Small intestine (tissue), 16 donors: Measurements from ENCODE around the gene RUBCNL. TPM values are rescaled to one million over a fixed set of nuclear protein-coding genes. Genes with fewer than 3 reads are reported as not detected.
"Not testable (repeated sequence)": the region's sequence is repeated elsewhere in the genome, so short reads cannot be mapped to it uniquely, and the experiment has no call there.

Experiments used
- DNase-seq, 2 donors: peaks; one replicate each; pipeline versions ENCODE4 v3.0.0 to v3.0.0-alpha.2; 2013
- FAIRE-seq: peaks from 2 replicates; lab custom pipeline; 2012; peaks lifted over from hg19 to GRCh38; lab: Jason Lieb, UNC
- H3K27ac ChIP-seq, 3 donors: one replicate each; pipeline ENCODE4 v1.5.1; 2013; ENCODE audit warnings: low read length in 2 of 3, mild to moderate bottlenecking in 2 of 3, control low read depth in 1 of 3, inconsistent platforms in 1 of 3, low read depth in 1 of 3, moderate library complexity in 1 of 3
- H3K27me3 ChIP-seq, 3 donors: one replicate each; pipeline ENCODE4 v1.6.1; 2013; ENCODE audit warnings: low read length in 3 of 3, inconsistent platforms in 1 of 3; ENCODE audit not compliant: control insufficient read depth in 3 of 3, insufficient read depth in 3 of 3
- H3K36me3 ChIP-seq, 3 donors: one replicate each; pipeline ENCODE4 v1.6.1; 2013; ENCODE audit warnings: low read length in 3 of 3, inconsistent platforms in 1 of 3, low read depth in 1 of 3, mild to moderate bottlenecking in 1 of 3, moderate library complexity in 1 of 3; ENCODE audit not compliant: control insufficient read depth in 3 of 3, insufficient read depth in 2 of 3
- H3K4me1 ChIP-seq, 3 donors: one replicate each; pipeline ENCODE4 v1.6.1; 2013; ENCODE audit warnings: low read length in 2 of 3, inconsistent platforms in 1 of 3, low read depth in 1 of 3, mild to moderate bottlenecking in 1 of 3, moderate library complexity in 1 of 3; ENCODE audit not compliant: control insufficient read depth in 3 of 3, insufficient read depth in 2 of 3
- H3K4me3 ChIP-seq, 3 donors: one replicate each; pipeline ENCODE4 v1.5.1; 2013; ENCODE audit warnings: low read length in 3 of 3, control low read depth in 1 of 3, inconsistent platforms in 1 of 3, low read depth in 1 of 3, mild to moderate bottlenecking in 1 of 3, moderate library complexity in 1 of 3
- H3K9me3 ChIP-seq, 2 donors: one replicate each; pipeline ENCODE4 v1.6.1; 2013; ENCODE audit warnings: low read depth in 1 of 2, low read length in 1 of 2; ENCODE audit not compliant: control insufficient read depth in 2 of 2, insufficient read depth in 1 of 2
- WGBS, 3 donors: extraction: QIAGEN DNeasy Blood & Tissue Kit; methylation state at CpG; one replicate each; pipeline ENCODE4 v1.1.7; 2013; 5-methylcytosine and 5-hydroxymethylcytosine counted together
- long read RNA-seq, 10 donors: transcript quantifications; one replicate each; lab custom pipeline, GENCODE V29; 2026
- polyA plus RNA-seq, 4 donors: library from polyadenylated mRNA; stranded (reverse) in 3 of 4; unstranded in 1 of 4; fragments of 200-250 nt in 3 of 4; fragments of 120-200 nt in 1 of 4; gene quantifications; one replicate each; pipeline versions ENCODE4 v1.2.1 to v1.2.3, GENCODE V29; 2013
- donor health status: healthy with polysubstance abuse.
- donor health status: control.
- donor health status: control.
- donor health status: Bipolar disorder and iron deficiency.
- donor health status: healthy.

Gene RUBCNL
- polyA plus RNA-seq: 1 to 10 TPM in 3 of 4 donors, under 1 TPM in 1; 0.67 to 6.2 (median 3.2) TPM
- long read RNA-seq, donor 1: 0 reads
- long read RNA-seq, donor 2: 0 reads
- long read RNA-seq, donor 3: 0 reads
- long read RNA-seq, donor 4: 0 reads
- long read RNA-seq, donor 5: 0 reads
- long read RNA-seq, donor 6: 0 reads
- long read RNA-seq, donor 7: 0 reads
- long read RNA-seq, donor 8: 0 reads
- long read RNA-seq, donor 9: 0 reads
- long read RNA-seq, donor 10, partial matches to known transcripts: 0 of 2 reads
- long read RNA-seq, donor 10, other reads (novel, unspliced or antisense): 0 of 2 reads

DNA sequence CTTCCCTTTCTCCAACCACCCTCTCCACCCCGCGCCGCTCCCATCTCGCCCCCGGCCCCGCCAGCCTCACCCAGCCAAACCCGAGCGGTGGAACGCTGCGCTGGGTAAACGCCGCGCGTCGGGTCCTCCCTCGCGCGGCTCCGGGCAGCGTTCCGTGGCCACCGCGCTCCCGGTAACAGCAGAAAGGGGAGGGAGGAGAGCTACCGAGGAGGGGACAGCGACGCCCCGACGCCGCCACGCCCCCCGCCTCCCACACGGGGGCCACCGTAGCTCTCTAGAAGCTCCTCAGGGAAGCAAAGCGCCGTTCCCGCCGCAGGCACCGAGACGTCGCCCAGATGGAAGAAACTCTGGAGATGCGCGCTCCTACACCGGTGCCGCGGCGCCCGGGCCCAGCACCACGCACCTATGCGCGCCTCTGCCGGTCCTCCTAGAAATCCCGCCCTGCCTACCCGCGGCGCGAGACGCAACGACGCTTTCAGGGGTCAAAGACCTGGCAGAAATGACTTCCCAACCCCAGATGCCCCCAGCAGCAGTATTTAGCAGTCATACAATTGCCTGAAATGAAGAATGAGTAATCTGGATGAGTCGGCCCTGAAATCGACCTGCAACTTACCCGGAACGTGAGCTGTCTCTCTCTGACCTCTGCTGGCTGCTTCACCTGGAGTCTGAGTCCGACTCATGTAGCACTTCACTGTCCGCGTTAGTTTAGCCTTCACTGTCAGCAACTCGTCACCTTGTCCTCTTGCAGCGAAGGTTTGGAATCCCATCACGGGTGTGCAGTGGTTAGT, at the start of gene RUBCNL:
RUBCNL (minus strand) TSS at position 189 of the 788 bp plus-strand sequence. CDS start 14,777 bp downstream, outside the sequence.
- no peaks in the 10 kb centered on the region for H3K36me3 ChIP-seq
- peaks cover 3 to 4% (median 4%) of the 10 kb centered on the region in 3 donors for H3K4me1 ChIP-seq
- no peaks in the 10 kb centered on the region for H3K9me3 ChIP-seq
- DNase-seq: peak; percentile 44 to 60
- peak within 1 kb of the TSS in 1 of 3 donors; percentile 0 for H3K27ac ChIP-seq
- no peak for FAIRE-seq
- H3K4me3 ChIP-seq: peak within 1 kb of the TSS; percentile 43 to 58 (median 50)
- 2 to 4% (median 2%) methylated on average over 45 to 70 of the region's 70 CpGs for WGBS, 3 donors
- peaks cover 5 to 39% (median 8%) of the 10 kb centered on the region in 3 donors for H3K27me3 ChIP-seq

- not testable (repeated sequence) for H3K27me3 ChIP-seq, H3K36me3 ChIP-seq, DNase-seq, H3K4me1 ChIP-seq, H3K27ac ChIP-seq, H3K9me3 ChIP-seq, H3K4me3 ChIP-seq
- WGBS, 3 donors: 88 to 100% (median 100%) methylated on average over 2 of the region's 2 CpGs
- FAIRE-seq: peak; percentile 39
Measured at GRCh38 chr13:46429558-46429957, 42.5 kb upstream of the RUBCNL start.

DNA sequence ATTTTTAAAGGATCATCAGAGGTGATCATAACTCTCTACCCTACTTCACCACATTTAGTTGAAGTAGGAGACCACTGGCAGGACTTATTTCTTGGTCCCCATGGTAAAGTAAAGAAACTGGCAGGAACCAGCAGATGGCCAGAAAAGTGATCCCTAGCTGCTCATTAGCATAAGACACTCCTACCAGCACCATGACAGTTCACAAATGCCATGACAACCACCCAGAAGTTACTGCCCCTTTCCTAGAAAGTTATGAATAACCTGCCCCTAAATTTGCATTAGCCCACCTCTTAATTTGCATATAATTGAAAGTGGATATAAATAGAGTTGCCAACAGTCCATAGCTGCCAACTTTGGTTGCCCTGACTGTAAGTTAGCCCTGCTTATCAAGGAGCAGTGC, 18.4 kb upstream of the RUBCNL start:
- no peak for DNase-seq
- no peaks in the 10 kb centered on the region for H3K4me1 ChIP-seq
- H3K9me3 ChIP-seq: peaks cover 0 to 5% of the 10 kb centered on the region in 2 donors
- no peaks in the 10 kb centered on the region for H3K27me3 ChIP-seq
- FAIRE-seq: no peak
- no peaks in the 10 kb centered on the region for H3K36me3 ChIP-seq
- H3K27ac ChIP-seq: no peak overlapping the region
- no peak overlapping the region for H3K4me3 ChIP-seq

GRCh38 chr13:46404733-46405100, 17.7 kb upstream of the RUBCNL start:
- no peaks in the 10 kb centered on the region for H3K4me1 ChIP-seq
- H3K36me3 ChIP-seq: no peaks in the 10 kb centered on the region
- peaks cover 0 to 5% of the 10 kb centered on the region in 2 donors for H3K9me3 ChIP-seq
- 93 to 95% (median 94%) methylated on average over 1 of the region's 1 CpG for WGBS, 3 donors
- H3K4me3 ChIP-seq: no peak overlapping the region
- FAIRE-seq: no peak
- H3K27me3 ChIP-seq: no peaks in the 10 kb centered on the region
- DNase-seq: no peak
- H3K27ac ChIP-seq: no peak overlapping the region

- Histone ChIP-seq H3K4me3 (no peak overlapping the region), H3K27ac (no peak overlapping the region), H3K27me3 (no peaks in the 10 kb centered on the region), H3K4me1 (no peaks in the 10 kb centered on the region), H3K9me3 (peaks cover 0 to 5% of the 10 kb centered on the region in 2 donors), H3K36me3 (no peaks in the 10 kb centered on the region)
- 74 to 85% (median 84%) methylated on average over 8 of the region's 8 CpGs for WGBS, 3 donors
- no peak for DNase-seq
- no peak for FAIRE-seq
Measured at GRCh38 chr13:46403851-46404732, 17.0 kb upstream of the RUBCNL start.

DNA sequence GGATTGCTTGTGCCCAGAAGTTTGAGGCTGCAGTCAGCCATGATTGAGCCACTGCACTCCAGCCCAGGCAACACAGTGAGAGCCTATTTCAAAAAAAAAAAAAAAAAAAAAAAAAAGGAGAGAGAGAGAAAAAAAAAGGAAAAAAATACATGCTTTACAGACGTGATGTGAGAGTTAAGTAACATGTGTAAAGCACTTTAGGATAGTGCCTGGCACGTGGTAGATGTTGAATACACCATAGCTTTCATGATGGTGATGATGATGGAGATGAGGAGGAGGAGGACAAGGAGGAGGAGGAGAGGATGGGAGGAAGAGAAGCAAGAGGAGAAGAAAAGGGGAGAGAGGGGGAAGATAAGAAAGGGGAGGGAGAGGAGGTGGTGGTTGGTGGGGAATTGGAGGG, 15.1 kb upstream of the RUBCNL start:
- 44 to 68% (median 47%) methylated on average over 2 of the region's 2 CpGs for WGBS, 3 donors
- no peak overlapping the region for H3K4me3 ChIP-seq
- H3K27me3 ChIP-seq: no peaks in the 10 kb centered on the region
- H3K36me3 ChIP-seq: no peaks in the 10 kb centered on the region
- H3K27ac ChIP-seq: no peak overlapping the region
- FAIRE-seq: no peak
- H3K4me1 ChIP-seq: no peaks in the 10 kb centered on the region
- H3K9me3 ChIP-seq: peaks cover 0 to 5% of the 10 kb centered on the region in 2 donors
- no peak for DNase-seq

DNA sequence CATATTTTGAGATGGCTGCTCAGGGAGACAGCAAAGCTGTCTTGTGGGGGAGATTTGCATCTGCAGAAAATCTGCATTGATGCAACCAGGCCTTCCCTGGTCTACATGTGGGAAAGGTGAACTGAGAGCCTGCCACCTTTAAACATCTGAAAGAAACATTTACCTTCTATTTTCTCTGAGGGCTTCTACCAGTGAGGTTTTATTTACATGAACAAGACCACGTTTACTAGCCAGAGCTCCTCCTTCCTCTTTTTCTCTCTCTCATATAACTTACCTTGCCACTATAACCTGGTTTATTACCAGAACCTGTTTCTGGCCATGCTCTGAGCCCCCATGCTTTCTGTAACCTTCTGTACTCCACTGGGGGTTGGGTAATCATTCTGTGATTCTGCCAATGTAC, 14.4 kb upstream of the RUBCNL start:
- FAIRE-seq (no peak), DNase-seq (no peak)
- Histone ChIP-seq H3K4me3 (no peak overlapping the region), H3K36me3 (no peaks in the 10 kb centered on the region), H3K27me3 (no peaks in the 10 kb centered on the region), H3K9me3 (peaks cover 0 to 5% of the 10 kb centered on the region in 2 donors), H3K27ac (no peak overlapping the region), H3K4me1 (no peaks in the 10 kb centered on the region)
- WGBS, 3 donors: 30 to 42% (median 33%) methylated on average over 1 of the region's 1 CpG

DNA sequence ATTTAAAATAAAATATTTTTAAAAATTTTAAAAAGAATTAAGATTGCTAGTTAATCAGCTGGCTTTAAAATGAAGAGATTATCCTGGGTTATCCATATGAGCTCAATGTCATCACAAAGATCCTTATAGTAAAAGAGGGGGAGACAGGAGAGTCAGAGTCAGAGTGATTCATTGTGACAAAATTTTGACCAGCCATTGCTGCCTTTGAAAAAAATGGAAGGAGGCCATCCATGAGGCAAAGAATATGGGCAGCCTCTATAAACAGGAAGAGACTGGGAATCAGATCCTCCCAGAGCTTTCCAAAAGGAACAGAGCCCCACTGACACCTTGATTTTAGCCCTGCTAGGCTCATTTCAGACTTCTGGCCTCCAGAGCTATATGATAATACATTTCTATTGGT, 9.3 kb upstream of the RUBCNL start:
- Histone ChIP-seq H3K27ac (no peak overlapping the region), H3K4me1 (no peaks in the 10 kb centered on the region), H3K4me3 (no peak overlapping the region), H3K36me3 (no peaks in the 10 kb centered on the region), H3K9me3 (no peaks in the 10 kb centered on the region), H3K27me3 (no peaks in the 10 kb centered on the region)
- DNase-seq (no peak), FAIRE-seq (no peak)
